ENCODE results near the gene MYO1H. TPM values are rescaled to one million over a fixed set of nuclear protein-coding genes. Genes with fewer than 3 reads are reported as not detected.

Gene MYO1H, protein sequence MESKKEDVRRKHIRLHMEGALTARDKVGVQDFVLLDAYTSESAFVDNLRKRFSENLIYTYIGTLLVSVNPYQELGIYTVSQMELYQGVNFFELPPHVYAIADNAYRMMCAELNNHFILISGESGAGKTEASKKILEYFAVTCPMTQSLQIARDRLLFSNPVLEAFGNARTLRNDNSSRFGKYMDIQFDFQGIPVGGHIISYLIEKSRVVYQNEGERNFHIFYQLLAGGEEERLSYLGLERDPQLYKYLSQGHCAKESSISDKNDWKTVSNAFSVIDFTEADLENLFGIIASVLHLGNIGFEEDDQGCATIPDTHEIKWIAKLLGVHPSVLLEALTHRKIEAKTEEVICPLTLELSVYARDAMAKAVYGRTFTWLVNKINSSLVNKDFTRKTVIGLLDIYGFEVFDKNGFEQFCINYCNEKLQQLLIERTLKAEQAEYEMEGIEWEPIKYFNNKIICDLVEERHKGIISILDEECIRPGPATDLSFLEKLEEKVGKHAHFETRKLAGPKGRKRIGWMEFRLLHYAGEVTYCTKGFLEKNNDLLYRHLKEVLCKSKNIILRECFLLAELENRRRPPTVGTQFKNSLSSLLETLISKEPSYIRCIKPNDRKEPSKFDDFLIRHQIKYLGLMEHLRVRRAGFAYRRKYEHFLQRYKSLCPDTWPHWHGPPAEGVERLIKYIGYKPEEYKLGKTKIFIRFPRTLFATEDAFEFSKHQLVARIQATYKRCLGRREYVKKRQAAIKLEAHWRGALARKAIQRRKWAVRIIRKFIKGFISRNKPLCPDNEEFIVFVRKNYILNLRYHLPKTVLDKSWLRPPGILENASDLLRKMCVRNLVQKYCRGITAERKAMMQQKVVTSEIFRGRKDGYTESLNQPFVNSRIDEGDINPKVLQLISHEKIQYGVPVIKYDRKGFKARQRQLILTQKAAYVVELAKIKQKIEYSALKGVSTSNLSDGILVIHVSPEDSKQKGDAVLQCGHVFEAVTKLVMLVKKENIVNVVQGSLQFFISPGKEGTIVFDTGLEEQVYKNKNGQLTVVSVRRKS
- total RNA-seq: 0.31 TPM

DNA sequence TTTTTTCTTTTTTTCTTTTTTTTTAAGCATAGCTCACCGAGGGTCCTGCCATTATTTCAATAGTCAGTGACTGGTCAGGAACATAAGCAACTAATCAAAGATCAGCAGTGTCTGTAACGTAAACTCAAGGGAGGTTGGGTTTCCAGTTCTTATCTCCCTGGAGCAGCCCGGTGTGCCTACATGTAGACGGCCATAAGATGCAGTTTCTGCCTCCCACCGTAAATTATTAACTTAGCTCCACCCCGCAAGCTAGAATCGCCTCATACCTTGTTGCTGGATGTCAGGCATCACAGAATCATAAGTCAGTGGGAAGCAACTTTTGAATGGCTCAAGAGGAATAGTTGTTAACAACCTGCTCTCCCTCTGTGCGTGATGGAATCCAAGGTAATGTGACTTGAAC is at the start of gene MYO1H:
Gene MYO1H (plus strand): TSS at position 312 of the 400 bp plus-strand sequence. CDS start 61 bp downstream, at position 373.

DNA sequence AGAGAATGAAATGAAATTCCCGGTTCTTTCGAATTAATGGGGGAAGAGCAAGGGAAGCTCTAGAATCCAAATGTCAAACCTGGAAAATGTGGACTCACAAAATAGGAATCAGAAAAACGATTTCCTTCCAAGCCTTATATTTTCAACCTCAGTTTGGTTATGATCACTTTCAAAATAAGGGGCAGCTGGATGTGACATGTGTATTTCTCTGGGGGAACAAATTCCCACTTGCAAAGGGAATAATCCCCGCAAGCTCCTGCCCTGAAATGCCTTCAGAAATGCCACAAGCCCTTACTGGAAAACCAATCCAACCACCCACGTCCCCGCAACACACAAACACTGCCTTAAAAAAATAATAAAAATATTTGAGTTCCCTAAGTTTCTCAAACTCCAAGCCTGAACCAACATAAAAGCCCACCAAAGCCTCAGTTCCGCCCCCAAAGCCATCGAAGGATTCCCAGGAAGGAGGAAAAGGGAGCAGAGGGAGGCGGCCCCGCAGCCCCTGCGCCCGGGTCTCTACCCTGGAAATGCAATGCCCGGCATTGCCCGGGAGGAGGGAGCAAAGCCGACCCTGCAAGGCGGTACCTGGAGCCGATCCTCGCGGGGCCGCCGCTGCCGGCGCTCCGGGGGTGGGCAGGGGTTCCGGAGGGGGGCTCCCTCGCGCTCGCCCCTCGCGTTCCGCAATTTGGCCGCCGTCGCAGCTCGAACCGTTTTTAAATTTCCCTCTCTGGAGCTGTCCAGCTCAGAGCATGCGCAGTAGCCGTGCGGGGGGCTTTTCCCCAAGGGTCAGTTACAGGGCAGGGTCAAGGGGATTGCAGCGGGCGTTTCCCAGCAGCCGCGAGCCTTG is 38.9 kb upstream of the MYO1H start, which contains the start of gene FOXN4:
Gene FOXN4 (minus strand): TSS at position 751 of the 847 bp plus-strand sequence. CDS start 963 bp downstream, outside the sequence.

DNA sequence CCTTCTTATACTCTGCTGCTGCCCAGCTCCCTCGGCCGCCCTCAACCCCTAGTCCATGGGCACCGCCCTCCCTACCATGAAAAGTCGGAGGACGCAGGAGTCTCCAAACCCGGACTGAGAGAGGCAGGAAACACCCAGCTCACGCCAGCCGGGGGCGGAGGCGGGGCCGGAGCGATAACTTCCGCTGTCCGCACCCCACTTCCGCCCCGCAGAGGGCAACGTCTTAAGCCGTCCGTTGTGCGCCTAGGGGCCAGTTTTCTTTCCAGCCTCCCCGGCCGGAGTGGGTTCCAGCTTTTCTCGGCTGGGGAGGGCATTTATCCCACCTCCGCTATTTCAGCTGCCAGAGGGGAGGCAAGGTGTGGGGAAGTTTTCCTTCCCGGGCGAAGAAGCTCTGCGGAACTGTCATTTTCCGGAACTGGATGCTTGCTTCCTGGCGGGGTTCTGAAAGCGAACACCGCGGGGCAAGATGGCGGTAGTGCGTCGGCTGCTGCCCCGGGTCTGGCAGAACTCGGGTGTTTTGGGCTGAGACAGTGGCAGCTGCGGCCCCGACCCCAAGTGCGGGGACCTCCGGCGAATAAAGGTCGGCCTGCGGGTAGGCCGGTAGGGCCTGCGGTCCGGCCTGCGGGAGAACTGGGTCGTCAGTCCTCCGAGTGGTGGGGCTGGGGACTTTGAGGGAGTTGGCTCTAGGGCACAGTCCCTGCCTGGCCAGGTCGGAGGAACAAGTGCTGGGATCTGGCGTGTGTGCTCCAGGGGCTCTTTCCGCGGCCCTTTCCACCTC is 129.7 kb downstream of the MYO1H start, which contains the start of the genes KCTD10 and UBE3B:
Gene KCTD10 (minus strand): TSS at position 116 of the 778 bp plus-strand sequence. CDS start 38 bp downstream, at position 78.
Gene UBE3B (plus strand): TSS at position 450 of the 778 bp plus-strand sequence. CDS start 5,918 bp downstream, outside the sequence.

Other genes starting within 250 kb of the MYO1H start
- 9.7 TPM for gene ACACB, start 231.3 kb upstream of the MYO1H start, total RNA-seq
- gene FOXN4, start 38.6 kb upstream of the MYO1H start, total RNA-seq: 0.94 TPM
- 67.6 TPM for gene KCTD10, start 129.4 kb downstream of the MYO1H start, total RNA-seq
- gene UBE3B, start 129.7 kb downstream of the MYO1H start, total RNA-seq: 44.4 TPM
- gene MMAB, start 225.6 kb downstream of the MYO1H start, total RNA-seq: 18.8 TPM
- 24.1 TPM for gene MVK, start 225.9 kb downstream of the MYO1H start, total RNA-seq